ENCODE measurements around the gene CLDN5.

Gene CLDN5

GRCh38 chr22:19524170-19525115 lies at the start of gene CLDN5:
Gene CLDN5 (minus strand): TSS chr22:19524410. CDS start chr22:19524255, 155 bp downstream.
- no peak for DNase-seq (ENCODE audit: low read depth)

- no peak for DNase-seq (ENCODE audit: low read depth)
These were observed 47.8 kb upstream of the CLDN5 start for GRCh38 chr22:19571995-19572394.

- DNase-seq (ENCODE audit: low read depth), result no peak
These were observed 47.1 kb upstream of the CLDN5 start for GRCh38 chr22:19571207-19571795.

GRCh38 chr22:19569976-19570375 lies 45.8 kb upstream of the CLDN5 start:
- DNase-seq (ENCODE audit: low read depth), result no peak

GRCh38 chr22:19569276-19569640 lies 45.0 kb upstream of the CLDN5 start:
- DNase-seq (ENCODE audit: low read depth), result no peak

- no peak for DNase-seq (ENCODE audit: low read depth)
These were observed 44.4 kb upstream of the CLDN5 start for GRCh38 chr22:19568337-19569275.

- DNase-seq (ENCODE audit: low read depth), result no peak
These were observed 43.2 kb upstream of the CLDN5 start for GRCh38 chr22:19567157-19568009.

GRCh38 chr22:19566279-19567156 lies 42.3 kb upstream of the CLDN5 start:
- no peak for DNase-seq (ENCODE audit: low read depth)

- no peak for DNase-seq (ENCODE audit: low read depth)
These were observed 41.4 kb upstream of the CLDN5 start for GRCh38 chr22:19565382-19566278.

- no peak for DNase-seq (ENCODE audit: low read depth)
These were observed 35.7 kb upstream of the CLDN5 start for GRCh38 chr22:19559956-19560355.

GRCh38 chr22:19559324-19559811 lies 35.2 kb upstream of the CLDN5 start:
- no peak for DNase-seq (ENCODE audit: low read depth)

- DNase-seq (ENCODE audit: low read depth), result no peak
These were observed 32.8 kb upstream of the CLDN5 start for GRCh38 chr22:19556963-19557545.

- no peak for DNase-seq (ENCODE audit: low read depth)
These were observed 31.4 kb upstream of the CLDN5 start for GRCh38 chr22:19555651-19556050.

GRCh38 chr22:19554834-19555404 lies 30.7 kb upstream of the CLDN5 start:
- no peak for DNase-seq (ENCODE audit: low read depth)

GRCh38 chr22:19553201-19553600 lies 29.0 kb upstream of the CLDN5 start:
- DNase-seq (ENCODE audit: low read depth), result no peak

- DNase-seq (ENCODE audit: low read depth), result no peak
These were observed 26.2 kb upstream of the CLDN5 start for GRCh38 chr22:19550382-19550781.

GRCh38 chr22:19549428-19549827 lies 25.2 kb upstream of the CLDN5 start:
- no peak for DNase-seq (ENCODE audit: low read depth)

GRCh38 chr22:19548964-19549363 lies 24.8 kb upstream of the CLDN5 start:
- DNase-seq (ENCODE audit: low read depth), result no peak
